B cell (primary cell): ENCODE results near the gene KCNK17. TPM values are rescaled to one million over a fixed set of nuclear protein-coding genes. Genes with fewer than 3 reads are reported as not detected.
"Not testable (repeated sequence)": the region's sequence is repeated elsewhere in the genome, so short reads cannot be mapped to it uniquely, and the experiment has no call there.

Experiments used
- ATAC-seq: fragments of 200-7000 bp; cut with Tn5 transposase; one replicate; pipeline ENCODE4 v1.10.0; 2021; ENCODE audit warnings: low read depth, mild to moderate bottlenecking, moderate number of reproducible peaks, moderate library complexity
- CTCF ChIA-PET: fragments of 350-600 bp; sonication (Branson Sonifier 250); formaldehyde crosslinking; loops from one replicate; lab custom pipeline; 2021; ENCODE audit warnings: antibody characterized with exemption, inconsistent platforms; lab: Charles Lee
- POLR2A ChIA-PET: fragments of 350-600 bp; sonication (Branson Sonifier 250); formaldehyde crosslinking; loops from one replicate; lab custom pipeline; 2021; ENCODE audit warnings: antibody characterized with exemption; lab: Charles Lee
- DNase-seq: peaks from one replicate; pipeline ENCODE4 v3.0.0; 2013
- H2AFZ ChIP-seq: 2 replicates; pipeline ENCODE4 v1.6.1; 2012; ENCODE audit warnings: mild to moderate bottlenecking, low read depth, low read length; ENCODE audit not compliant: insufficient read depth, poor library complexity, severe bottlenecking
- H3K27ac ChIP-seq, 2 donors: 1 replicate in 1 of 2; 2 replicates in 1 of 2; pipeline ENCODE4 v1.5.1; 2012 to 2013; ENCODE audit warnings: low read length in 2 of 2, mild to moderate bottlenecking in 2 of 2, moderate library complexity in 1 of 2
- H3K27me3 ChIP-seq, 4 experiments: fragments of 200-600 bp in 1 of 4; sonication (generic) in 1 of 4; replicated peaks in 1 of 4; 1 replicate in 2 of 4; 2 replicates in 2 of 4; pipeline versions ENCODE4 v1.6.1 to v1.7.0; 2013 to 2016; ENCODE audit warnings: low read length in 3 of 4, mild to moderate bottlenecking in 2 of 4, mixed read lengths in 1 of 4, moderate library complexity in 1 of 4; ENCODE audit not compliant: insufficient read depth in 4 of 4, control insufficient read depth in 3 of 4; ENCODE audit errors: control extremely low read depth in 1 of 4
- H3K36me3 ChIP-seq, 2 experiments: replicated peaks in 1 of 2; 1 replicate in 1 of 2; 2 replicates in 1 of 2; pipeline versions ENCODE4 v1.6.1 to v1.7.1; 2013; ENCODE audit warnings: low read length in 1 of 2; ENCODE audit not compliant: insufficient read depth in 2 of 2, control insufficient read depth in 1 of 2; ENCODE audit errors: control extremely low read depth in 1 of 2, extremely low read depth in 1 of 2
- H3K4me1 ChIP-seq, 2 donors: fragments of 200-600 bp in 1 of 2; sonication (generic) in 1 of 2; 1 replicate in 1 of 2; 2 replicates in 1 of 2; pipeline versions ENCODE4 v1.5.1 to v1.6.1; 2013 to 2017; ENCODE audit warnings: low read length in 2 of 2; ENCODE audit not compliant: control insufficient read depth in 2 of 2, insufficient read depth in 2 of 2
- H3K4me2 ChIP-seq: replicated peaks from 2 replicates; pipeline ENCODE3; 2012; ENCODE audit warnings: mild to moderate bottlenecking, low read depth, low read length; ENCODE audit not compliant: poor library complexity, severe bottlenecking
- H3K4me3 ChIP-seq, 5 experiments: fragments of 200-600 bp in 1 of 5; sonication (generic) in 1 of 5; 1 replicate in 3 of 5; 2 replicates in 2 of 5; pipeline versions ENCODE4 v1.5.1 to v1.7.0; 2011 to 2016; ENCODE audit warnings: low read length in 4 of 5, mild to moderate bottlenecking in 4 of 5, low read depth in 2 of 5, control low read depth in 1 of 5, moderate library complexity in 1 of 5; ENCODE audit not compliant: insufficient read depth in 1 of 5; ENCODE audit errors: control extremely low read depth in 1 of 5, extremely low read depth in 1 of 5
- H3K79me2 ChIP-seq: fragments of 200-600 bp; sonication (generic); one replicate; pipeline ENCODE4 v1.6.0; 2016; ENCODE audit warnings: low read length; ENCODE audit not compliant: control insufficient read depth, insufficient read depth
- H3K9ac ChIP-seq: fragments of 200-600 bp; sonication (generic); 2 replicates; pipeline ENCODE4 v1.6.1; 2017; ENCODE audit warnings: mild to moderate bottlenecking, low read length, moderate library complexity
- H3K9me3 ChIP-seq, 3 donors: one replicate each; pipeline versions ENCODE4 v1.6.1 to v1.7.1; 2013; ENCODE audit warnings: low read length in 2 of 3; ENCODE audit not compliant: control insufficient read depth in 2 of 3, insufficient read depth in 1 of 3; ENCODE audit errors: control extremely low read depth in 1 of 3
- H4K20me1 ChIP-seq: 2 replicates; pipeline ENCODE4 v1.6.0; 2012; ENCODE audit warnings: mild to moderate bottlenecking, low read length; ENCODE audit not compliant: insufficient read depth, control insufficient read depth, poor library complexity, severe bottlenecking
- H3K27ac Mint-ChIP-seq: one replicate; pipeline ENCODE4 v1.8.0; 2021; ENCODE audit warnings: mixed read lengths
- H3K27me3 Mint-ChIP-seq: one replicate; pipeline ENCODE4 v1.8.0; 2021; ENCODE audit warnings: mixed read lengths
- H3K4me1 Mint-ChIP-seq: one replicate; pipeline ENCODE4 v1.8.0; 2021; ENCODE audit warnings: mixed read lengths
- H3K4me3 Mint-ChIP-seq: one replicate; pipeline ENCODE4 v1.8.0; 2021; ENCODE audit warnings: mixed read lengths
- H3K9me3 Mint-ChIP-seq: one replicate; pipeline ENCODE4 v1.8.0; 2022; ENCODE audit warnings: mixed read lengths; ENCODE audit not compliant: insufficient read depth
- EZH2 ChIP-seq: IDR thresholded peaks from 2 replicates; pipeline ENCODE4 v1.6.1; 2012; ENCODE audit warnings: borderline replicate concordance, low read depth, mild to moderate bottlenecking, moderate library complexity, low read length; ENCODE audit not compliant: insufficient read depth, poor library complexity, severe bottlenecking
- WGBS: methylation state at CpG from one replicate; pipeline ENCODE4 v1.1.5; 2013; ENCODE audit warnings: missing lambda C conversion rate; ENCODE audit not compliant: insufficient coverage; 5-methylcytosine and 5-hydroxymethylcytosine counted together
- intact Hi-C: fragments of 100-400 bp; cut with micrococcal nuclease; formaldehyde crosslinking; loops from one replicate; pipeline ENCODE4 v1.10.0; 2022
- polyA plus RNA-seq: library from polyadenylated mRNA; depleted of rRNA; stranded (reverse); fragments of >200 nt; gene quantifications from 2 replicates; pipeline ENCODE4 v1.2.3, GENCODE V29; 2012
- total RNA-seq, 2 donors: library from RNA; stranded (reverse); fragments of 120-200 nt in 1 of 2; gene quantifications; 1 replicate in 1 of 2; 2 replicates in 1 of 2; pipeline versions ENCODE4 v1.2.3 to v1.2.4, GENCODE V29; 2013 to 2022
- TF ChIP-seq, protein P1 (sequence below): fragments of 200-600 bp; IDR thresholded peaks from one replicate; pipeline ENCODE4 v1.8.0; 2022; ENCODE audit warnings: antibody characterized with exemption, mild to moderate bottlenecking

The KCNK17 gene
- total and polyA plus RNA-seq, 2 donors (not counting 1 experiment from before 2014, with no cell fraction given), result not detected

DNA sequence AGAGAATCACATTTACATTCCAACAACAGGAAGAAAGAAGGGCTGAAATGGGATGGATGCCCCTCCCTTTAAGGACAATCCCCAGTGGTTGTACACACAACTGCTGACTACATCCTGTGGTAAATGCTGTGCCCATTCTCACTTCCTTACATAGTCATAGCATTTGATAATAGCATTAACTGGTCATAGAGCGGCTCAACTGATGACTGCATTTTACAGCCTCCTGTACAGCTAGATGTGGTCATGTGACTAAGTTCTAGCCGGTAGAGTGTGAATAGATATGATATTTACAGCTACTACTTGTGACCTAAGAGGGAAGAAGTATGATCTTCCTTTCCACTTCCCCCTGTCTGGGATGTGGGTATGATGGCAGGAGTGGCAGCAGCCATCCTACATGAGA is 24.7 kb downstream of the KCNK17 start:
- Mint-ChIP-seq H3K27ac (no peak overlapping the region), H3K27me3 (peaks cover 20% of the 10 kb centered on the region), H3K9me3 (peaks cover 4% of the 10 kb centered on the region), H3K4me3 (no peak overlapping the region), H3K4me1 (no peaks in the 10 kb centered on the region)
- POLR2A ChIA-PET, result no interaction called here
- TF ChIP-seq, protein P1, sequence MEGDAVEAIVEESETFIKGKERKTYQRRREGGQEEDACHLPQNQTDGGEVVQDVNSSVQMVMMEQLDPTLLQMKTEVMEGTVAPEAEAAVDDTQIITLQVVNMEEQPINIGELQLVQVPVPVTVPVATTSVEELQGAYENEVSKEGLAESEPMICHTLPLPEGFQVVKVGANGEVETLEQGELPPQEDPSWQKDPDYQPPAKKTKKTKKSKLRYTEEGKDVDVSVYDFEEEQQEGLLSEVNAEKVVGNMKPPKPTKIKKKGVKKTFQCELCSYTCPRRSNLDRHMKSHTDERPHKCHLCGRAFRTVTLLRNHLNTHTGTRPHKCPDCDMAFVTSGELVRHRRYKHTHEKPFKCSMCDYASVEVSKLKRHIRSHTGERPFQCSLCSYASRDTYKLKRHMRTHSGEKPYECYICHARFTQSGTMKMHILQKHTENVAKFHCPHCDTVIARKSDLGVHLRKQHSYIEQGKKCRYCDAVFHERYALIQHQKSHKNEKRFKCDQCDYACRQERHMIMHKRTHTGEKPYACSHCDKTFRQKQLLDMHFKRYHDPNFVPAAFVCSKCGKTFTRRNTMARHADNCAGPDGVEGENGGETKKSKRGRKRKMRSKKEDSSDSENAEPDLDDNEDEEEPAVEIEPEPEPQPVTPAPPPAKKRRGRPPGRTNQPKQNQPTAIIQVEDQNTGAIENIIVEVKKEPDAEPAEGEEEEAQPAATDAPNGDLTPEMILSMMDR, result no peak
- TF ChIP-seq EZH2, result no peak
- CTCF ChIA-PET, result interaction anchor here (1.2 kb wide), 1 partner anchor 122 kb away, joined by 4 read pairs; no protein-coding TSS in a partner anchor
- no CpG with 5 or more reads among the region's 2 CpGs for WGBS
- H3K27ac ChIP-seq, result no peak overlapping the region
- intact Hi-C loops, result no loop called here
- H3K4me1 ChIP-seq, result no peaks in the 10 kb centered on the region
- H4K20me1 ChIP-seq, result no peaks in the 10 kb centered on the region
- ATAC-seq, result no peak
- peaks cover 0 to 6% (median 0%) of the 10 kb centered on the region in 4 experiments for H3K27me3 ChIP-seq
- no peak overlapping the region for H3K4me3 ChIP-seq
- no peak for DNase-seq
- no peaks in the 10 kb centered on the region for H3K79me2 ChIP-seq
- H3K36me3 ChIP-seq, result no peaks in the 10 kb centered on the region
- H3K9ac ChIP-seq, result no peak overlapping the region
- no peak overlapping the region for H3K4me2 ChIP-seq
- peaks cover 0 to 3% (median 0%) of the 10 kb centered on the region in 3 donors for H3K9me3 ChIP-seq
- H2AFZ ChIP-seq, result no peak overlapping the region

GRCh38 chr6:39287601-39288000 is 26.6 kb downstream of the KCNK17 start:
- H3K4me1 ChIP-seq, result no peaks in the 10 kb centered on the region
- H3K9me3 Mint-ChIP-seq, result peaks cover 4% of the 10 kb centered on the region
- ChIA-PET POLR2A (no interaction called here), CTCF (no interaction called here)
- no peaks in the 10 kb centered on the region for H3K36me3 ChIP-seq
- TF ChIP-seq, protein P1, result no peak
- no peak for TF ChIP-seq EZH2
- no peak overlapping the region for H3K27ac ChIP-seq
- 98% methylated on average over 3 of the region's 3 CpGs for WGBS
- H3K4me1 Mint-ChIP-seq, result no peaks in the 10 kb centered on the region
- no peaks in the 10 kb centered on the region for H4K20me1 ChIP-seq
- no peak overlapping the region for H3K4me3 ChIP-seq
- H2AFZ ChIP-seq, result no peak overlapping the region
- ATAC-seq, result no peak
- DNase-seq, result no peak
- no peaks in the 10 kb centered on the region for H3K79me2 ChIP-seq
- peaks cover 0 to 3% (median 0%) of the 10 kb centered on the region in 3 donors for H3K9me3 ChIP-seq
- intact Hi-C loops, result no loop called here
- no peak overlapping the region for H3K27ac Mint-ChIP-seq
- no peak overlapping the region for H3K4me2 ChIP-seq
- H3K27me3 ChIP-seq, result peaks cover 0 to 6% (median 0%) of the 10 kb centered on the region in 4 experiments
- H3K9ac ChIP-seq, result no peak overlapping the region
- H3K27me3 Mint-ChIP-seq, result peaks cover 14% of the 10 kb centered on the region
- no peak overlapping the region for H3K4me3 Mint-ChIP-seq

DNA sequence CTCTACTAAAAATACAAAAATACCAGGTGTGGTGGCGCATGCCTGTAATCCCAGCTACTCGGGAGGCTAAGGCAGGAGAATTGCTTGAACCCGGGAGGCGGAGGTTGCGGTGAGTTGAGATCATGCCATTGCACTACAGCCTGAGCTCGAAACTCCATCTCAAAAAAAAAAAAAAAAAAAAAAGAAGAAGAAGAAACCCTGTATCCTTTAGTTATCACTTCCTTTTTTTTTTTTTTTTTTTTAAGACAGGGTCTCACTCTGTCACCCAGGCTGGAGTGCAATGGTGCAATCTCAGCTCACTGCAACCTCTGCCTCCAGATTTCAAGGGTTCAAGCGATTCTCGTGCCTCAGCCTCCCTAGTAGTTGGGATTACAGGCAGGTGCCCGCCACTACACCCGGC is 27.6 kb downstream of the KCNK17 start:
- H3K9me3 Mint-ChIP-seq, H3K4me3 ChIP-seq, H3K36me3 ChIP-seq, H3K4me1 ChIP-seq, H4K20me1 ChIP-seq, H3K4me1 Mint-ChIP-seq, H3K27ac ChIP-seq, POLR2A ChIA-PET, H3K9ac ChIP-seq, H3K4me2 ChIP-seq, intact Hi-C loops, DNase-seq, H3K27ac Mint-ChIP-seq, CTCF ChIA-PET, H3K4me3 Mint-ChIP-seq, H3K79me2 ChIP-seq, H3K9me3 ChIP-seq, H3K27me3 ChIP-seq, H2AFZ ChIP-seq, ATAC-seq: not testable (repeated sequence)
- H3K27me3 Mint-ChIP-seq, result peaks cover 12% of the 10 kb centered on the region
- 20% methylated on average over 1 of the region's 10 CpGs for WGBS
